Body of pancreas (tissue), 4 donors: Measurements from ENCODE around the gene TTC16.

Experiments
- CTCF ChIP-seq, 7 experiments: fragments of 450-650 bp in 4 of 7; fragments of 200-600 bp in 3 of 7; sonication (generic) in 3 of 7; IDR thresholded peaks; one replicate each; pipeline ENCODE4 v1.5.1; 2016 to 2019; ENCODE audit warnings: antibody characterized with exemption in 7 of 7
- POLR2A ChIP-seq, 3 donors: fragments of 450-650 bp; IDR thresholded peaks; one replicate each; pipeline ENCODE4 v1.6.1; 2016; ENCODE audit warnings: antibody characterized with exemption in 3 of 3, mild to moderate bottlenecking in 2 of 3

GRCh38 chr9:127722055-127722745 is 6.3 kb downstream of the TTC16 start:
- TF ChIP-seq CTCF (IDR thresholded peaks at IDR 0.05) = no peak
- no peak for TF ChIP-seq POLR2A (IDR thresholded peaks at IDR 0.05)
